ENCODE data around the gene MET.
A peak's percentile ranks its signal among the peaks of the same experiment; 100 is the strongest.
"Not testable (repeated sequence)": the region's sequence is repeated elsewhere in the genome, so short reads cannot be mapped to it uniquely, and the experiment has no call there.

MET gene

GRCh38 chr7:116671681-116672595, at the start of gene MET:
MET (plus strand) TSS chr7:116672196; CDS start chr7:116699085, 26,889 bp downstream.
- DNase-seq = peak; percentile 84

GRCh38 chr7:116626886-116627285, 45.1 kb upstream of the MET start:
- DNase-seq = no peak

- no peak for DNase-seq
These were observed 42.9 kb upstream of the MET start for GRCh38 chr7:116629051-116629463.

GRCh38 chr7:116630357-116630756, 41.6 kb upstream of the MET start:
- DNase-seq = no peak

GRCh38 chr7:116630932-116631671, 40.9 kb upstream of the MET start:
- DNase-seq = no peak

- DNase-seq = no peak
These were observed 40.3 kb upstream of the MET start for GRCh38 chr7:116631676-116632075.

GRCh38 chr7:116632384-116632783, 39.6 kb upstream of the MET start:
- no peak for DNase-seq

- no peak for DNase-seq
These were observed 38.6 kb upstream of the MET start for GRCh38 chr7:116633131-116633988.

GRCh38 chr7:116636997-116637396, 35.0 kb upstream of the MET start:
- no peak for DNase-seq

- DNase-seq = not testable (repeated sequence)
These were observed 33.4 kb upstream of the MET start for GRCh38 chr7:116638592-116638991.

GRCh38 chr7:116641551-116642153, 30.3 kb upstream of the MET start:
- no peak for DNase-seq

- not testable (repeated sequence) for DNase-seq
These were observed 28.8 kb upstream of the MET start for GRCh38 chr7:116643148-116643547.

GRCh38 chr7:116644628-116645027, 27.4 kb upstream of the MET start:
- no peak for DNase-seq

GRCh38 chr7:116647290-116647689, 24.7 kb upstream of the MET start:
- DNase-seq = no peak

- no peak for DNase-seq
These were observed 24.1 kb upstream of the MET start for GRCh38 chr7:116647861-116648260.

GRCh38 chr7:116650436-116650835, 21.6 kb upstream of the MET start:
- DNase-seq = no peak

GRCh38 chr7:116652793-116653192, 19.2 kb upstream of the MET start:
- no peak for DNase-seq

GRCh38 chr7:116653204-116653603, 18.8 kb upstream of the MET start:
- DNase-seq = no peak

- DNase-seq = no peak
These were observed 18.4 kb upstream of the MET start for GRCh38 chr7:116653646-116654045.

- not testable (repeated sequence) for DNase-seq
These were observed 12.7 kb upstream of the MET start for GRCh38 chr7:116659248-116659647.

GRCh38 chr7:116661865-116662264, 10.1 kb upstream of the MET start:
- DNase-seq = no peak

- no peak for DNase-seq
These were observed 8.3 kb upstream of the MET start for GRCh38 chr7:116663744-116664143.

Measured in left hindlimb (tissue), 1 donor.